SK-N-SH (cell line): ENCODE measurements around the gene SPDYC.

Experiments
- EP300 ChIP-seq, 2 experiments: IDR thresholded peaks; 2 replicates each; pipeline versions ENCODE4 v1.4.0 to v1.6.1; 2012; ENCODE audit warnings: borderline replicate concordance in 1 of 2, low read depth in 1 of 2, low read length in 1 of 2
- FOXJ3 ChIP-seq: sonication (generic); formaldehyde crosslinking; IDR thresholded peaks from 2 replicates; pipeline ENCODE4 v1.5.1; 2020; ENCODE audit warnings: mild to moderate bottlenecking, missing genetic modification reagents
- MEF2A ChIP-seq: IDR thresholded peaks from 2 replicates; pipeline ENCODE4 v1.4.0; 2012; ENCODE audit warnings: low read depth, borderline replicate concordance
- MXI1 ChIP-seq: IDR thresholded peaks from 2 replicates; pipeline ENCODE4 v1.6.1; 2012; ENCODE audit warnings: mild to moderate bottlenecking, low read depth, low read length, improper control_type of control experiment
- POLR2AphosphoS5 ChIP-seq: IDR thresholded peaks from 2 replicates; pipeline ENCODE4 v1.6.1; 2012; ENCODE audit warnings: low read depth, low read length
- USF2 ChIP-seq: fragments of 150-350 bp; IDR thresholded peaks from 2 replicates; pipeline ENCODE4 v1.6.1; 2017; ENCODE audit warnings: antibody characterized with exemption, low read length, low read depth, borderline replicate concordance
- TF ChIP-seq, protein P1 (sequence below): fragments of 200-600 bp; sonication (generic); IDR thresholded peaks from 2 replicates; pipeline ENCODE4 v1.6.1; 2017; ENCODE audit warnings: antibody characterized with exemption, mild to moderate bottlenecking, moderate library complexity

DNA sequence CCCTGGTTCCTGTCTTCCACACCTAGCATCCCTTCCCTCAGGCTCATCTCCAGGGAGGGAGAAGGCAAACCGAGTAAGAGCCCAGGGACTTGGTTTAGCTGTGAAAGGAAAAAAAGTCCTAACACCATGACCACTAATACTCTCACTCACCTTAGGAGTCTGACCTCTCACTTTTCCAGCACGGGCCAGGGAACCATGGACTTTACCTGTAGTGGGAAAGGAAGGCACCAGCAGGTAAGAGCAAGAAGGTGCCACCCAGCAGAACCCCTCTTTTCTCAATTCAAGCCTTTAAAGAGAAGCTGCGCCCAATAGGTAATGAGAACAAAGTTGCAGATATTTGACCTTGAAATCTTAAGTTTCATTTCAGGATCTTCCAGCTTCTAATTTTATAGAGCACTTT is 49.2 kb upstream of the SPDYC start:
- TF ChIP-seq EP300 (IDR thresholded peaks at IDR 0.05; ENCODE audit: borderline replicate concordance in 1 of 2, low read depth in 1 of 2, low read length in 1 of 2) (no peak), MXI1 (no peak), USF2 (no peak), POLR2AphosphoS5 (no peak), FOXJ3 (CRISPR knock-in tag) (no peak), MEF2A (no peak)
- TF ChIP-seq, protein P1, sequence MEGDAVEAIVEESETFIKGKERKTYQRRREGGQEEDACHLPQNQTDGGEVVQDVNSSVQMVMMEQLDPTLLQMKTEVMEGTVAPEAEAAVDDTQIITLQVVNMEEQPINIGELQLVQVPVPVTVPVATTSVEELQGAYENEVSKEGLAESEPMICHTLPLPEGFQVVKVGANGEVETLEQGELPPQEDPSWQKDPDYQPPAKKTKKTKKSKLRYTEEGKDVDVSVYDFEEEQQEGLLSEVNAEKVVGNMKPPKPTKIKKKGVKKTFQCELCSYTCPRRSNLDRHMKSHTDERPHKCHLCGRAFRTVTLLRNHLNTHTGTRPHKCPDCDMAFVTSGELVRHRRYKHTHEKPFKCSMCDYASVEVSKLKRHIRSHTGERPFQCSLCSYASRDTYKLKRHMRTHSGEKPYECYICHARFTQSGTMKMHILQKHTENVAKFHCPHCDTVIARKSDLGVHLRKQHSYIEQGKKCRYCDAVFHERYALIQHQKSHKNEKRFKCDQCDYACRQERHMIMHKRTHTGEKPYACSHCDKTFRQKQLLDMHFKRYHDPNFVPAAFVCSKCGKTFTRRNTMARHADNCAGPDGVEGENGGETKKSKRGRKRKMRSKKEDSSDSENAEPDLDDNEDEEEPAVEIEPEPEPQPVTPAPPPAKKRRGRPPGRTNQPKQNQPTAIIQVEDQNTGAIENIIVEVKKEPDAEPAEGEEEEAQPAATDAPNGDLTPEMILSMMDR, result no peak
